HEK293 (cell line): ENCODE measurements around the gene GLCE.

ENCODE experiments used
- CTCF ChIP-seq: fragments of 450-650 bp; formaldehyde crosslinking; IDR thresholded peaks from 2 replicates; pipeline ENCODE4 v1.5.1; 2016; ENCODE audit warnings: missing biosample characterization, missing genetic modification characterization
- ELK4 ChIP-seq: IDR thresholded peaks from 2 replicates; pipeline ENCODE4 v1.6.1; 2011; ENCODE audit warnings: mild to moderate bottlenecking, low read depth, low read length, borderline replicate concordance
- KLF1 ChIP-seq: fragments of 450-650 bp; formaldehyde crosslinking; IDR thresholded peaks from 2 replicates; pipeline ENCODE4 v1.5.1; 2016; ENCODE audit warnings: missing biosample characterization, missing genetic modification characterization
- REST ChIP-seq: fragments of 450-650 bp; formaldehyde crosslinking; IDR thresholded peaks from 2 replicates; pipeline ENCODE4 v1.5.1; 2016; ENCODE audit warnings: missing biosample characterization, missing genetic modification characterization
- ZNF146 ChIP-seq: fragments of 450-650 bp; formaldehyde crosslinking; IDR thresholded peaks from 2 replicates; pipeline ENCODE4 v1.5.1; 2016; ENCODE audit warnings: missing biosample characterization, missing genetic modification characterization
- ZNF292 ChIP-seq: fragments of 450-650 bp; formaldehyde crosslinking; IDR thresholded peaks from 2 replicates; pipeline ENCODE4 v1.5.1; 2016; ENCODE audit warnings: low read depth, missing biosample characterization, missing genetic modification characterization, borderline replicate concordance
- ZNF398 ChIP-seq: fragments of 450-650 bp; formaldehyde crosslinking; IDR thresholded peaks from 2 replicates; pipeline ENCODE4 v1.5.1; 2017; ENCODE audit warnings: missing biosample characterization, missing genetic modification characterization
- ZNF548 ChIP-seq: fragments of 450-650 bp; formaldehyde crosslinking; IDR thresholded peaks from 2 replicates; pipeline ENCODE4 v1.5.1; 2016; ENCODE audit warnings: missing biosample characterization, missing genetic modification characterization
- ZNF560 ChIP-seq: fragments of 450-650 bp; formaldehyde crosslinking; IDR thresholded peaks from 2 replicates; pipeline ENCODE4 v1.5.1; 2017; ENCODE audit warnings: missing biosample characterization, missing genetic modification characterization, borderline replicate concordance
- ZNF76 ChIP-seq: fragments of 450-650 bp; formaldehyde crosslinking; IDR thresholded peaks from 2 replicates; pipeline ENCODE4; 2016; ENCODE audit warnings: low read depth, missing biosample characterization, missing genetic modification characterization, borderline replicate concordance
- ZSCAN5A ChIP-seq: fragments of 450-650 bp; formaldehyde crosslinking; IDR thresholded peaks from 2 replicates; pipeline ENCODE4 v1.5.1; 2016; ENCODE audit warnings: missing biosample characterization, missing genetic modification characterization

GRCh38 chr15:69158843-69159240 lies 1.6 kb upstream of the GLCE start:
- TF ChIP-seq ZNF398 (tag by site-specific recombination) (no peak), CTCF (tag by site-specific recombination) (no peak), ZNF146 (tag by site-specific recombination) (no peak), REST (tag by site-specific recombination) (no peak), ZNF292 (tag by site-specific recombination) (no peak), ELK4 (no peak), ZNF560 (tag by site-specific recombination) (no peak), ZNF76 (tag by site-specific recombination) (no peak), ZSCAN5A (no peak), ZNF548 (tag by site-specific recombination) (no peak), KLF1 (tag by site-specific recombination) (no peak)
